ENCODE results near the gene TRHDE. TPM values are rescaled to one million over a fixed set of nuclear protein-coding genes. Genes with fewer than 3 reads are reported as not detected.

TRHDE gene
- polyA plus RNA-seq, 1 donor (not counting 4 experiments of a cell fraction or from before 2014, with no cell fraction given) = 0.12 TPM

GRCh38 chr12:72472350-72472749 lies 200.2 kb downstream of the TRHDE start:
- Histone ChIP-seq H3K27ac (ENCODE audit: control insufficient read depth, insufficient read depth, low read length) (no peak overlapping the region), H3K9me1 (ENCODE audit: control insufficient read depth, extremely low read depth, insufficient read depth, low read length) (no peaks in the 10 kb centered on the region), H3K27me3 (ENCODE audit: control insufficient read depth, extremely low read depth, insufficient read depth, low read length) (no peaks in the 10 kb centered on the region), H3K4me2 (ENCODE audit: control insufficient read depth, extremely low read depth, insufficient read depth, low read depth, low read length) (no peak overlapping the region), H4K20me1 (ENCODE audit: control insufficient read depth, extremely low read depth, insufficient read depth, low read length) (no peaks in the 10 kb centered on the region), H2AFZ (ENCODE audit: control insufficient read depth, low read length) (no peak overlapping the region), H3K4me1 (ENCODE audit: control insufficient read depth, extremely low read depth, insufficient read depth, low read length) (no peaks in the 10 kb centered on the region), H3K79me2 (ENCODE audit: control insufficient read depth, insufficient read depth, low read length) (no peaks in the 10 kb centered on the region), H3K4me3 (ENCODE audit: control insufficient read depth in 2 of 3, extremely low read depth in 1 of 3, insufficient read depth in 2 of 3, low read depth in 1 of 3, low read length in 3 of 3) (no peak overlapping the region), H3K36me3 (ENCODE audit: control insufficient read depth in 2 of 2, extremely low read depth in 1 of 2, insufficient read depth in 2 of 2, low read length in 2 of 2) (no peaks in the 10 kb centered on the region), H3K9ac (ENCODE audit: control insufficient read depth, extremely low read depth, insufficient read depth, low read length) (no peak overlapping the region), H3K9me3 (ENCODE audit: control insufficient read depth, low read depth, low read length) (no peaks in the 10 kb centered on the region)
- no peak for FAIRE-seq
- DNase-seq (ENCODE audit: low read depth, low spot score) = no peak
- dilution Hi-C loops (cut with MboI; ENCODE audit: extremely low pct_ligation_motif_present, low sequenced_read_pairs) = no loop called here
- no peak for TF ChIP-seq CTCF (optimal IDR thresholded peaks at IDR 0.05 in 1 of 3, IDR thresholded peaks at IDR 0.05 in 1 of 3, conservative IDR thresholded peaks at IDR 0.05 in 1 of 3; ENCODE audit: extremely low read depth in 1 of 3, insufficient read depth in 2 of 3, low read length in 3 of 3)
- TF ChIP-seq EZH2 (IDR thresholded peaks at IDR 0.05; ENCODE audit: low read length) = no peak

GRCh38 chr12:72476301-72476700 lies 204.1 kb downstream of the TRHDE start:
- Histone ChIP-seq H3K79me2 (ENCODE audit: control insufficient read depth, insufficient read depth, low read length) (no peaks in the 10 kb centered on the region), H2AFZ (ENCODE audit: control insufficient read depth, low read length) (no peak overlapping the region), H3K4me2 (ENCODE audit: control insufficient read depth, extremely low read depth, insufficient read depth, low read depth, low read length) (no peak overlapping the region), H3K4me1 (ENCODE audit: control insufficient read depth, extremely low read depth, insufficient read depth, low read length) (no peaks in the 10 kb centered on the region), H3K36me3 (ENCODE audit: control insufficient read depth in 2 of 2, extremely low read depth in 1 of 2, insufficient read depth in 2 of 2, low read length in 2 of 2) (no peaks in the 10 kb centered on the region), H3K9me3 (ENCODE audit: control insufficient read depth, low read depth, low read length) (no peaks in the 10 kb centered on the region), H3K4me3 (ENCODE audit: control insufficient read depth in 2 of 3, extremely low read depth in 1 of 3, insufficient read depth in 2 of 3, low read depth in 1 of 3, low read length in 3 of 3) (no peak overlapping the region), H3K27me3 (ENCODE audit: control insufficient read depth, extremely low read depth, insufficient read depth, low read length) (no peaks in the 10 kb centered on the region), H3K27ac (ENCODE audit: control insufficient read depth, insufficient read depth, low read length) (no peak overlapping the region), H3K9me1 (ENCODE audit: control insufficient read depth, extremely low read depth, insufficient read depth, low read length) (no peaks in the 10 kb centered on the region), H3K9ac (ENCODE audit: control insufficient read depth, extremely low read depth, insufficient read depth, low read length) (no peak overlapping the region), H4K20me1 (ENCODE audit: control insufficient read depth, extremely low read depth, insufficient read depth, low read length) (no peaks in the 10 kb centered on the region)
- DNase-seq (ENCODE audit: low read depth, low spot score) (no peak), FAIRE-seq (no peak)
- TF ChIP-seq EZH2 (IDR thresholded peaks at IDR 0.05; ENCODE audit: low read length) (no peak), CTCF (optimal IDR thresholded peaks at IDR 0.05 in 1 of 3, IDR thresholded peaks at IDR 0.05 in 1 of 3, conservative IDR thresholded peaks at IDR 0.05 in 1 of 3; ENCODE audit: extremely low read depth in 1 of 3, insufficient read depth in 2 of 3, low read length in 3 of 3) (no peak)
- dilution Hi-C loops (cut with MboI; ENCODE audit: extremely low pct_ligation_motif_present, low sequenced_read_pairs) = no loop called here
